HG02938 (cell line): Measurements from ENCODE around the gene BCR.

ENCODE experiments used
- ATAC-seq: cut with Tn5 transposase; IDR thresholded peaks from one replicate; pipeline ENCODE4 v1.9.1; 2021; ENCODE audit warnings: mild to moderate bottlenecking, moderate library complexity; ENCODE audit not compliant: unreplicated experiment

BCR gene

GRCh38 chr22:23258826-23259170 lies 78.5 kb downstream of the BCR start:
- ATAC-seq: no peak

- no peak for ATAC-seq
Observed at GRCh38 chr22:23259916-23260644, 79.8 kb downstream of the BCR start.

GRCh38 chr22:23260645-23261581 lies 80.6 kb downstream of the BCR start:
- ATAC-seq: no peak

- no peak for ATAC-seq
Observed at GRCh38 chr22:23261900-23262450, 81.7 kb downstream of the BCR start.

GRCh38 chr22:23262518-23263332 lies 82.4 kb downstream of the BCR start:
- ATAC-seq: no peak

- no peak for ATAC-seq
Observed at GRCh38 chr22:23263651-23264555, 83.6 kb downstream of the BCR start.

GRCh38 chr22:23264610-23265367 lies 84.5 kb downstream of the BCR start:
- ATAC-seq: no peak

GRCh38 chr22:23265368-23265700 lies 85.0 kb downstream of the BCR start:
- no peak for ATAC-seq

- no peak for ATAC-seq
Observed at GRCh38 chr22:23266780-23267179, 86.5 kb downstream of the BCR start.

- ATAC-seq: no peak
Observed at GRCh38 chr22:23267226-23268043, 87.1 kb downstream of the BCR start.

- ATAC-seq: no peak
Observed at GRCh38 chr22:23268139-23268712, 87.9 kb downstream of the BCR start.

- ATAC-seq: no peak
Observed at GRCh38 chr22:23268877-23269276, 88.6 kb downstream of the BCR start.

- no peak for ATAC-seq
Observed at GRCh38 chr22:23269441-23270211, 89.3 kb downstream of the BCR start.

GRCh38 chr22:23270212-23270733 lies 90.0 kb downstream of the BCR start:
- no peak for ATAC-seq

- ATAC-seq: no peak
Observed at GRCh38 chr22:23270798-23271596, 90.7 kb downstream of the BCR start.

GRCh38 chr22:23271597-23271908 lies 91.2 kb downstream of the BCR start:
- ATAC-seq: no peak

- no peak for ATAC-seq
Observed at GRCh38 chr22:23272371-23272770, 92.1 kb downstream of the BCR start.
